ENCODE measurements around the gene ZNRF2.

ZNRF2 gene

DNA sequence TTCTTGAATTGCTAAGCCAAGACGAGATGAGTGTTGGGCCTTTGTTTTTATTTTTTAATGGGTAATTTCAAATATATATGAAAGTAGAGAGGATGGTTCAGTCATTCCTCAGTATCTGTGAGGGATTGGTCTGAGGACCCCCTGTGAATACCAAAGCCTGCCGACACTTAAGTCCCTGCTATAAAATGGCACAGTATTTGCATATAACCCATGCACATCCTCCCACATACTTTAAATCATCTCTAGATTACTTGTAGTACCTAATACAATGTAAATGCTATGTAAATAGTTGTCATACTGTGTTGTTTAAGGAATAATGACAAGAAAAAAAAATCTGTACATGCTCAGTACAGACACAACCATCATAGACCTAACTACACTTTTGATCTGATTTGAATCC is 120.8 kb downstream of the ZNRF2 start:
- Histone ChIP-seq H3F3A (ENCODE audit: insufficient read depth) (no peaks in the 10 kb centered on the region), H3K9me2 (replicated peaks; ENCODE audit: insufficient read depth, low read length) (no peaks in the 10 kb centered on the region), H3K9ac (ENCODE audit: low read length) (no peak overlapping the region), H3K9me3 (ENCODE audit: insufficient read depth, low read length) (no peaks in the 10 kb centered on the region), H3K27me3 (ENCODE audit: low read length) (no peaks in the 10 kb centered on the region), H3K4me3 (ENCODE audit: insufficient read depth, low read length, poor library complexity, severe bottlenecking) (no peak overlapping the region), H3K79me2 (ENCODE audit: insufficient read depth, low read length) (no peaks in the 10 kb centered on the region), H4K20me1 (ENCODE audit: low read depth, low read length) (no peaks in the 10 kb centered on the region), H3K36me3 (ENCODE audit: low read length) (no peaks in the 10 kb centered on the region), H3K27ac (ENCODE audit: low read depth, low read length) (no peak overlapping the region), H3K4me2 (ENCODE audit: low read depth, low read length, poor library complexity, severe bottlenecking) (no peak overlapping the region), H2AFZ (ENCODE audit: low read depth, low read length, severe bottlenecking) (no peak overlapping the region)
- TF ChIP-seq, protein P1, sequence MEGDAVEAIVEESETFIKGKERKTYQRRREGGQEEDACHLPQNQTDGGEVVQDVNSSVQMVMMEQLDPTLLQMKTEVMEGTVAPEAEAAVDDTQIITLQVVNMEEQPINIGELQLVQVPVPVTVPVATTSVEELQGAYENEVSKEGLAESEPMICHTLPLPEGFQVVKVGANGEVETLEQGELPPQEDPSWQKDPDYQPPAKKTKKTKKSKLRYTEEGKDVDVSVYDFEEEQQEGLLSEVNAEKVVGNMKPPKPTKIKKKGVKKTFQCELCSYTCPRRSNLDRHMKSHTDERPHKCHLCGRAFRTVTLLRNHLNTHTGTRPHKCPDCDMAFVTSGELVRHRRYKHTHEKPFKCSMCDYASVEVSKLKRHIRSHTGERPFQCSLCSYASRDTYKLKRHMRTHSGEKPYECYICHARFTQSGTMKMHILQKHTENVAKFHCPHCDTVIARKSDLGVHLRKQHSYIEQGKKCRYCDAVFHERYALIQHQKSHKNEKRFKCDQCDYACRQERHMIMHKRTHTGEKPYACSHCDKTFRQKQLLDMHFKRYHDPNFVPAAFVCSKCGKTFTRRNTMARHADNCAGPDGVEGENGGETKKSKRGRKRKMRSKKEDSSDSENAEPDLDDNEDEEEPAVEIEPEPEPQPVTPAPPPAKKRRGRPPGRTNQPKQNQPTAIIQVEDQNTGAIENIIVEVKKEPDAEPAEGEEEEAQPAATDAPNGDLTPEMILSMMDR (IDR thresholded peaks at IDR 0.05; ENCODE audit: insufficient read depth, low read length, poor library complexity, severe bottlenecking), result no peak
- TF ChIP-seq EZH2phosphoT487 (conservative IDR thresholded peaks at IDR 0.05; ENCODE audit: low read length), result no peak

DNA sequence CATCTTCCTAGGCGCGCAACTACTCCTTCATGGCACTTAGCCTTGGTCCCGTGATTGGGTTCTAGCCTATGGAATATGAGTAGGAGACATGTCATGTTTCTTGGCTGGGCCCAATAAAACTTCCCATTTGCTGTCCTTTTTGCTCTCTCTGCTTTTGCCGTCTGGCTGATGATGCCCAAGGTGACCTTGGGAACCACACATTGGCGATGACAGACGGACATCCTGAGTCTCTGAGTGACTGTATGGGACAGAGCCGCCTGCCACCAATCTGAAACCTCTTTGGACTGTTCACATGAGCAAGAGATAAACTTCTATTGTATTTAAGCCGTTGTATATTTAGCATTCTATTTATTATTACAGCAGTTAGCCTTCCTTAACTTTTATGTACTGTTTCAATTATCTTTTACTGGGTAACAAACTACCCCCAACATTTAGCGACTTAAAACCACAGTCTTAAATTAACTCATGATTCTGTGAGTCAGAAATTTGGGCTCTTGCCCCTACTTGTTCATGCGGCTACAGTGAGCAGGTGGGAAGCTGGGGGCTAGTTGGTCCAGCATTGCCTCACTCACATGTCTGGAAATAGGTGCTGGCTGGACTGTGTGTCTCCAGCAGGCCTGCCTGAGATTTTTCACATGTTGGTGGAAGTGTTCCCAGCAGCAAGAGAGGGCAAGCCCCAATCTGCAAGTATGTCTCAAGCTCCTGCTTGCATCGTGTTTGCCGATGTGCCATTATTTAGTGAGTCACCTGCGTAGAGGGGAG is 122.4 kb downstream of the ZNRF2 start:
- Histone ChIP-seq H4K20me1 (ENCODE audit: low read depth, low read length) (no peaks in the 10 kb centered on the region), H3K4me2 (ENCODE audit: low read depth, low read length, poor library complexity, severe bottlenecking) (no peak overlapping the region), H3K79me2 (ENCODE audit: insufficient read depth, low read length) (no peaks in the 10 kb centered on the region), H3K9me3 (ENCODE audit: insufficient read depth, low read length) (no peaks in the 10 kb centered on the region), H3K27ac (ENCODE audit: low read depth, low read length) (no peak overlapping the region), H3K4me3 (ENCODE audit: insufficient read depth, low read length, poor library complexity, severe bottlenecking) (no peak overlapping the region), H3F3A (ENCODE audit: insufficient read depth) (peaks cover 5% of the 10 kb centered on the region; the same call in 1 of the 2 replicates), H3K27me3 (ENCODE audit: low read length) (no peaks in the 10 kb centered on the region), H3K36me3 (ENCODE audit: low read length) (no peaks in the 10 kb centered on the region), H2AFZ (ENCODE audit: low read depth, low read length, severe bottlenecking) (no peak overlapping the region), H3K9ac (ENCODE audit: low read length) (no peak overlapping the region), H3K9me2 (replicated peaks; ENCODE audit: insufficient read depth, low read length) (no peaks in the 10 kb centered on the region)
- TF ChIP-seq EZH2phosphoT487 (conservative IDR thresholded peaks at IDR 0.05; ENCODE audit: low read length), result no peak
- TF ChIP-seq, protein P1 (IDR thresholded peaks at IDR 0.05; ENCODE audit: insufficient read depth, low read length, poor library complexity, severe bottlenecking), result no peak

DNA sequence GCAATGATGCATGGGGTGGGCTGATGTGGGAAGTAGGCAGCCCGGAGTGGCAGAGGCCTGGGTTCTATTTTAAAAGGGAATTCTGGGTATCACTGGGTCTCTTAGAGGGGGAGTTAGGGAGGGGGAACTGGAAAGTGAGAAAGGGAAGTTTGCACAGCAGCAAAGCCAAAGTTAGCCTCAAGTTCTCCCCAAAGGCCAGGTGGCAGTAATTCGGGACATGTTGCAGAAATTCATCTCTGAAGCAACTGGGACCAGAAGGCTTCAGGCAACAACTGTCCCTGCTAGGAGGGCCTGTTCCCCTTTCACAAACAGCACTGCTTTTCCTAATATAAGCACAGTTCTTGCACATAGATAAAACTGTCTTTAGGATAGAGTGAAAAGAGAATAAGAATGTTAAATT is 126.8 kb downstream of the ZNRF2 start:
- H3K27ac ChIP-seq (ENCODE audit: low read depth, low read length), result peak overlapping the region; percentile 19
- no peaks in the 10 kb centered on the region for H4K20me1 ChIP-seq (ENCODE audit: low read depth, low read length)
- no peaks in the 10 kb centered on the region for H3K9me2 ChIP-seq (replicated peaks; ENCODE audit: insufficient read depth, low read length)
- H3K27me3 ChIP-seq (ENCODE audit: low read length), result no peaks in the 10 kb centered on the region
- H3K36me3 ChIP-seq (ENCODE audit: low read length), result peaks cover 10% of the 10 kb centered on the region
- H3K9ac ChIP-seq (ENCODE audit: low read length), result no peak overlapping the region
- H3K4me3 ChIP-seq (ENCODE audit: insufficient read depth, low read length, poor library complexity, severe bottlenecking), result no peak overlapping the region
- H2AFZ ChIP-seq (ENCODE audit: low read depth, low read length, severe bottlenecking), result no peak overlapping the region
- H3K9me3 ChIP-seq (ENCODE audit: insufficient read depth, low read length), result peaks cover 11% of the 10 kb centered on the region; the same call in 1 of the 2 replicates
- no peaks in the 10 kb centered on the region for H3K79me2 ChIP-seq (ENCODE audit: insufficient read depth, low read length)
- peaks cover 5% of the 10 kb centered on the region; the same call in 1 of the 2 replicates for H3F3A ChIP-seq (ENCODE audit: insufficient read depth)
- TF ChIP-seq, protein P1 (IDR thresholded peaks at IDR 0.05; ENCODE audit: insufficient read depth, low read length, poor library complexity, severe bottlenecking), result no peak
- no peak for TF ChIP-seq EZH2phosphoT487 (conservative IDR thresholded peaks at IDR 0.05; ENCODE audit: low read length)
- H3K4me2 ChIP-seq (ENCODE audit: low read depth, low read length, poor library complexity, severe bottlenecking), result peak overlapping the region; percentile 24

Measured in SU-DHL-6 (cell line).